Activated naive CD4-positive, alpha-beta T cell (primary cell): ENCODE data around the gene USO1.
A peak's percentile ranks its signal among the peaks of the same experiment; 100 is the strongest.
"Not testable (repeated sequence)": the region's sequence is repeated elsewhere in the genome, so short reads cannot be mapped to it uniquely, and the experiment has no call there.

Source experiments
- DNase-seq, 4 experiments: peaks; one replicate each; lab custom pipeline; 2025; lab: John Stamatoyannopoulos, UW

The USO1 gene

DNA sequence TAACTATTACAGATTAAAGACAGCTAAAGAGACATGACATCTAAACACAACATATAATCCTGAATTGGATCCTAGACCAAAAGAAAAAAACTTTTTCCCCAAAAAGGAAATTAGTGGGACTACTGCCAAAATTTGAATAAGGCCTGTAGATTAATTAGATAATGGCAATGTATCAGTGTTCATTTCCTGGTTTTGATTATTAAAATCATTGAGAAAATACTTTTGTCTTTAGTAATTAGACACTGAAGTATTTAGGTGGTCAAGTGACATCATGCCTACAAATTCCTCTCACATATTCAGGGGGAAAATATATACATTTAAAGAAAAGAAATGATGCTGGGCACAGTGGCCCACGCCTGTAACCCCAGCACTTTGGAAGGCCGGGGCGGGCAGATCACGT is 10.4 kb upstream of the USO1 start:
- no peak for DNase-seq

DNA sequence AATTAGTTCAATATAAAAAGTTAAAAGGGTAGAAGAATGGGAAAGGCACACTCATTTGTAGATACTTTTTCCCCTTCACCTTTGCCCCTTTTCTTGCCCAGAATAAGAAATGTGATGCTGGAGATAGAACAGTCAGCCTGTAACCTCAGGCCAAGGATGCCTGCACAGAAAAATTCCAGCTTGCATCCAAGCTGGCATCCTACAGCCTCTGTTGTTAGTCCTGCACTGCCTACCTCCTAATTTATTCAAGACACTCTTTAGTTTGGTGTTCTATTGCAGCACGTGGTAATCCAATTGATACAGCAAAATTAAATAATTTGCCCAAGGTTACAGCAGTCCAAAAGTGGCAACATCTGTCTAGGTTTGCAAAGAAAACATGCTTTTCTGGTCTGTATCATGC is 9.7 kb upstream of the USO1 start:
- no peak for DNase-seq

DNA sequence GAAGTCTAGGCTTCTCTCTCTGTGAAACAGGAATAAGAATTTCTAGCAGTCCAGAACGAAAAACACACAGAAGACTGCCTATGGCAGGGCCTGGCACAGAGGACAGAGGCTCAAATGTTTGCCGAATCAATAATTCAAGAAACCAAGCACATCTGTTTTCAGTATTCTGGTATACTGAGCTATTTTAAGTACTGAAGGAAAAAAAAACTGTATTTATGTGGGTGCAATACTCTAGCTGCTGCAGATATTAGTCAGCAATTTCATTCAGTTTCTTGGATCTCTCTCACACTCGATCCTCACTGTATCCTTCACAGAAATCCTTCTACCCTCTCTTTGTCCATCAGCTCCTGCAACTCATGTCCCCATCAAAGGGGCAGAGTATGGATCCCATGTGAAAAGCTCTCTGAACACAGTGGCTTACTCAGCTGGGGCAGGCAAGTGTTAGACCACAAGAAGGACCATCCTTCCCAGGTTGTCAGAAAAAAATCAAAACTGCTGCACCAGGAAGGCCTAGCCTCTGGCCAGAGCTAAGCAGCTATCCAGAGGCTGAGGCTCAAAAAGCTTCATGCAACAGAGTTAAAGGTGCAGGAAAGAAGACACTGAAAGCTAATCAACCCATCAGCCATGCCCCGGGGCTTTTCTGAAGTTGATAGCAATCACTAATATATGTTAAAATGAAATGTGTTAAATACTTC is 9.1 kb upstream of the USO1 start:
- no peak for DNase-seq

DNA sequence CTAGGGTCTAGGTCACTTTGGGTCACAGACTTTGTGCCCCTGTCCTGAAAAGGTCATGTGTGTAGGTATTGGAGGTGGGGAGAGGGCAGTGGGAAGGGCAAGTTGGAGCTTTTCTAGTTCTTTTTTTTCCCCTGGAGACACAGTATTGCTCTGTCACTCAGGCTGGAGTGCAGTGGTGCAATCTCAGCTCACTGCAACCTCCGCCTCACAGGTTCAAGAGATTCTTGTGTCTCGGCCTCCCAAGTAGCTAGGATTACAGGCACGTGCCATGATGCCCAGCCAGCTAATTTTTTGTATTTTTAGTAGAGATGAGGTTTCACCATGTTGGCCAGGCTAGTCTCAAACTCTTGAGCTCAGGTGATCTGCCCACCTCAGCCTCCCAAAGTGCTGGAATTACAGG is 8.3 kb upstream of the USO1 start:
- not testable (repeated sequence) for DNase-seq

DNA sequence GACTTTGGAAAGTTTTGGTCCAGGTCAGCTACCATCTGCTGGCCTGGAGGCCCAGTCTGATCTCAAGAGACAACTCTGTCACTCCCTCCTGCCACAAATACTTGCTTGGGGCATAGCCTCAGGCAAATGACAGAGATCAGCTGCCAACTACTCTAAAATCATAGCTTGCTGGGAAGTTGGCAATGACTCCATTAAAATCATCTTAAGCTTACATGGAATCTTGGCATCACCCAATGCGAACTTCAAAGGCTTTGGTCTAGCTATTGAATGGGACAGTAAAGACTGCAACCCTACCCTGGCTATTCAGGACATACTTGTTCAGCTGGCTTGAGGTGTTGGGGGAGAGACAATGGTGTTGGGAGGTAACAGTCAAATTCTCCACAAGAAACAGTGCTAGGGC is 7.0 kb upstream of the USO1 start:
- DNase-seq = no peak

DNA sequence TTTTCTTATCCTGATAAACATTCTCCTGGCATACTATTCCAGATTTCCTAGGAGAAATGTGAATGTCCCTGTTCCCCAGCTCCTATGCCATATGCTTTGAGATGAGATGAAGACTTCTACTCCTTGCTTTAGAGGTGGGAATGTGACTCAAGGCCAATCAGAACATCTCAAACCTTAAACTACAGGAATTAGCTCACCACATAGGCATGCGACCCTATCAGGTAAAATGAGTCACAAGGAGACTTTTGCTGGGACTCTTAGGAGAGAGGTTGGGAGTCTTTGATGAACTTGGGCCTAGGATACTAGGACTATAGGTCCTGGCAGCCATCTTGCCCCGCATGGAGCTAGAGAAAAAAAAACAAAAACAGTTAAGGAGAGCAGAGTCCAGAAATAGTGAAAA is 5.8 kb upstream of the USO1 start:
- no peak for DNase-seq

DNA sequence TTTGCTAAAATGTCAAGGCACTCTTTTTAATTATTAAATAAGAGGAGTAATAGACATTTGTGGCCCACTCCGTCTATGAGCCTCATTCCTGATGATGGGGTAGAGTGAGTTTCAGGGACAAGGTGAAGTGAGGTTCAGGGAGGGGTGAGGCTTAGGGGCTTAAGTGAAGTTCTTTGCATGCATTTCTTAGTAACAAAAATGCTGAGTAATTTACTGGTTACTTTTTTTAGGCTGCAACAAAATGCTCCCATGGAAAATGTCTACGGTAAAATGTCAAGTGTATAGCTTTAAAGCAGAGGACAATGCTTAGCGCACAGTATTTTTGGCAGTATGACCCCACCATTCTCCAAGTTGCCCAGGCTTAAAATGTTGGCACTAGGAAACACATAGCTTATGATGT is 2.0 kb upstream of the USO1 start:
- no peak for DNase-seq

DNA sequence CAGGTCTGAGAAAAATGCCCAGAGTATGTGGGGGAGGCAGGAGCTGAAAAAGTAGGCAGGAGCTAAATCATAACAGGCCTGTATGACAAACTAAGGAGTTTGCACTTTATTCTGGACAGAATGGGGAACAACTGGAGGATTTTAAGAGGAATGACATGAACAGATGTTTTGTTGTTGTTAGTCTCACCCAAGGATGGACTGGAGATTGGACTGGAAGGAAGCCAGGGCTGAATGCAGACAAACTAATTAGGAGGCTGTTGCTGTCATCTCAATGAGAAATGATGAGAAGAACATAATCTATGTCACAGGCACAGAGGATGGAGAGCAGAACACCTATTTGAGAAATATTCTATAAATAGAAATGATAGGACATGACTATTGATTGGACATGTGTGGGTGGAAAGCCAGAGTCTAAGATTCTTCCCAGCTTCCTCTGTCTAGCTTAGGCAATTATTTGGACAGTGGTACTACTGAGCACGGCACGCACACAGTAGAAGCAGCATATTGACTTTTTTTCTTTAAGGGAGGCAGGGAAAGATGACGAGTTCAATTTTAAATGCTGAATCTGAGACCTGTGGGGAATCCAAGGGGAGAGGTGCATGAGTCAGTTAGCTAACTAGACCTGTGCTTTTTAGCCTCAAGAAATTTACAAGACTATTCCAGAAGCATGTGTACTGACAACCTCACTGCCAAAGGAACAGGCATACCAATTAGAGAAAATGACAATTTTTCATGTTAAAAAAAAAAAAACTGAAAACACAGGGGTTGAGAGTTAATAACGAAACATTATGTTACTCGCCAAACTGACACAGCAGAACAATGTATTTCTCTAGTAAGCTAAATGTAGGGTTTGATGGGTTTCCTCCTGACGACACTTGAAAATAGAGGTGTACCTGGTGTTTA is 963 bp upstream of the USO1 start:
- DNase-seq = no peak

DNA sequence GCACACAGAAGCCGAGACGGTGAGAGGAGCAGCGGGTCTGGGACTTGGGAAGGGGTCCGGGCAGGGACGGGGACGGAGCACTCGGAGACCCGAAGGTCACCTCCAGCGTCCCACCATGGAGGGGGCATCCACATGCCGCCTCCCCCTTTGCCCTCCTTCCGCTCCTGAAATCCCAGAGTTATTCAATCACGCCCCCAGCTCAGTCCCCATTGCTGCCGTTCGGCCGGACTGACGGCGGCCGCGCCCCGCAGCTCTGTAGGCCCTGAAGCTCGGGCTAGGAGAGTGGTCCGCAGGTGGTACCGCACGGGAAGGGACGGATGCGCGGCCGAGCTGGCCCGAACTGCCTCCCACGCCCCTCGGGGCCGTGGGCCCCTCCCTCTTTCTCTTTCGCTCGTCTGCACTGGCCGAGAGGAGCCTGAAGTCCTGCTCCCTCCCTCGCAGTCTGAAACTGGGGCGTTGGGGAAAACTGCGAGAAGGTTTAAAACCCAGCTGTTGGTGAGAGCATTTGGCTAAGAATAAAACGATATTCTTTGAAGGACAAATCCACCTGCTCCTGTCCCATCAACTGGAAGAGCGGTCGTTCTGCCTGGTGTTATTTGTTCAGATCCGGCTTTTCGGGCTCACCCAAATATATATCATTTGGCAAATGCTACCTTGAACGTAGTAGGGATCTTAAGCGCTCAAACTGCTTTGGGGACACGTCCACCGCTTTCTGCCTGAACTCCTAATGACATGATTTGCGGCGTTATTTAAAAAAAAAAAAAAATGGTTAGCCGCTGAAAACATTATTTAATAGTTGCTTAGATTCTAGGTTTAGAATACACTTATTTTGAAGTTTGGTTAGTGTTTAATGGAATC is 719 bp downstream of the USO1 start:
- peak; percentile 3 to 27 (median 17) for DNase-seq

DNA sequence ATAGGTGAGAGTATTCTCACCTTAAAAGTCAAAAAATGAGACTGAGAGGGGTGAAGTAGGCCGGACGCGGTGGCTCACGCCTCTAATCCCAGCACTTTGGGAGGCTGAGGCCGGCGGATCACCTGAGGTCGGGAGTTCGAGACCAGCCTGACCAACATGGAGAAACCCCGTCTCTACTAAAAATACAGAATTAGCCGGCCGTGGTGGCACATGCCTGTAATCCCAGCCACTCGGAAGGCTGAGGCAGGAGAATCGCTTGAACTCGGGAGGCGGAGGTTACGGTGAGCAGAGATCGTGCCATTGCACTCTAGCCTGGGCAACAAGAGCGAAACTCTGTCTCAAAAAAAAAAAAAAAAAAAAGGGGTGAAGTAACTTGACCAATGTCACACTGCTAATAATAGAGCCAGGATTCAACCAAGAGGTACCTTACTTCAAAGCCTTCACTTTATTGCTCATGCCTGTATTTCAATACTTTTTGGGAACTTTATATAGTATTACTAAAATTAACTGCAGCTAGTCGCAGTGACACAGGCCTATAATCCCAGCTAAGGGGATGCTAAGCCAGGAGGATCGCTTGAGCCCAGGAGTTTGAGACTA is 1.7 kb downstream of the USO1 start:
- not testable (repeated sequence) for DNase-seq

DNA sequence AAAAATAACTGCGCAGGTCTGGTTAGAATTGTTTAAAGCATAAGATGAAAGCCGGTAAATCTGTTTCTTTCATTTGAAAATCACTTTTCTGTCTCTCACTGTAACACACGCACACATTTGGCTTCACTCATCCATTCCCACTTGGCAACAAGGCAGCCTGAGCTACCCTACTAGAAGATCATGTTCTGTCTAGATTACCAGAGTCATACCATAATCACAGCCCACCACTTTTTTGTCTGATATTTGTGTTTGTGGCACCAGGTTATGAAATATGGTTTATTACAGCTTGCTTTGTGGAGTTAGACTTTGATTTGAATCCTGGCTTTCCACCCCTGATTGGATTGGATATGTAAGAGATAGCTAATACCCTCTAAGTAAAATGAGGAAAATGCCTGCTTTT is 2.2 kb downstream of the USO1 start:
- DNase-seq = no peak

DNA sequence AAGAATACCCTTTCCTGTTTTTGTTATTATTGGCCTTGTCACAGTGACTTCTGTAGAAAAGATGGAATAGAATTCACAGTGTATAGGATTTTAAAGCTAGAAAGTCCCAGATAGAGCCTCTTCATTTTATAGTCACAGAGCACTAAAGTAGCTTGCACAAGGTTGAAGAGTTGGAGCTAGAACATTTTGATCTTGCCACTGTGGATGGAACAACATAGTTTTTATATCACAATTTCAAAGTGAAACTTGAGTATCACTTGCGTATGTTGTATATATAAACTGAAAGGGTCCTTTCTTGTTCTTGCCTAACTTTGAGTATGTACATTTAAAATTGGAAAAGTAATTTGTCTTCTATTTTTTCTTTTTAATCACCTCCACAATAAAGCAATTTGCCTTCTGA is 2.7 kb downstream of the USO1 start:
- DNase-seq = no peak

DNA sequence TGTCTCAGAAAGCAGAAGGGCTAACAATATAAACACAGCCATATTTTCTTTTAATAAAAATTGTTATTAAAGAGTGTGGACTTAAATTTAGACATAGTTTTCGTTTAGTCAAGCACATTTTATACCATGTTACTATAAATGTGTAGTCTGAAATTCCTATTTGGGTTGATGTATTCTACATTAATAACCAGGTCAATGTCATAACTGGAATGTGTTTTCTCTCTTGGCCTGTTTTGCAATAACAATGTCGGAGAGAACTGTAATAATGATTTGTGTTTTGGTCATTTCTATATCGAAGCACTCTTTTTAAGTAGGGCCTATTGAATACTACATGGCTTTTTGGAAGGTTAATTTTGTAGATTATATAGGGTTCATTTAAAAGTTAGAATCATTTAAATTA is 5.5 kb downstream of the USO1 start:
- DNase-seq = no peak

DNA sequence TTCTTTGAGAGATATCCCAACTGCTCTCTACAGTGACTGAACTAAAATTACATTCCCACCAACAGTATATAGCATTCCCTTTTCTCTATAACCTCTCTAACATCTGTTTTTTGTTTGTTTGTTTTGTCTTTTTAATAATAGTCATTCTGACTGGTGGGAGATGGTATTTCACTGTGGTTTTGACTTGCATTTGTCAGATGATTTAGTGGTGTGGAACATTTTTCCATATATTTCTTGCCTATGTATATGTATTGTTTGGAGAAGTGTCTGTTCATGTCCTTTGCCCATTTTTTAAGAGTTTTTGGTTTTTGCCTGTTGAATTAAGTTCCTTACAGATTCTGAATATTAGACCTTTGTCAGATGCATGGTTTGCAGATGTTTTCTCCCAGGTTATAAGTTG is 9.0 kb downstream of the USO1 start:
- DNase-seq = no peak

DNA sequence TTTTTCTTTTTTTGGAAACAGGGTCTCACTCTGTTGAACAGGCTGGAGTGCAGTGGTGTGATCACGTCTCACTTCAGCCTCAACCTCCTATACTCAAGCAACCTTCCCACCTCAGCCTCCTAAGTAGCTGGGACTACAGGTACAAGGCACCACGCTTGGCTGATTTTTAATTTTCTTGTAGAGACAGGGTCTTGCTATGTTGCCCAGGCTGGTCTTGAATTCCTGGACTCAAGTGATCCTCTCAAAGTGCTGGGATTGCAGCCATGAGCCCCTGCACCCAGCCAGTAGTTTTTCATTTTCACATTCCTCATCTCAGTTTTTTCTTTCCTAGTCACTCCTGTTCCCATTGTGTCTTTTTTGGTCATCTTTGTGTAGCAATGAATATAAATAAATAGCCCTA is 11.1 kb downstream of the USO1 start:
- no peak for DNase-seq

DNA sequence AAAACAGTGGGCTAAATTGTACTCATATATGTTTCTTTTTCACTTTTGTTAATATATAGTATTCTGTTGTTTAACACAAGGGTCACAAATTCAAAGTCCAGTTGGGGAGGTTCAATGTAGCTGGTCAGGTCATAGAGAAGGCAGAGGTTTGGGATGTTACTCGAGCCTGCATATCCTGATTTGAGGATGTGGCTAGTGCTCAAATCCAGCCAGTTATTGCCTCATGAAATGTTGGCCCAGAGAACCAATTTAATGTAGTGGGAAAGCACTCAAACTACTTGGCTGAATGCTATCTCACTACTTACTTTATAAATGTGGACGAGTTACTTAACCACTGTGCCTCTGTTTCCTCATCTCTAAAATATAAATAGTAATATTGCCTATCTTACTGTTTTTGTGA is 12.5 kb downstream of the USO1 start:
- DNase-seq = no peak

DNA sequence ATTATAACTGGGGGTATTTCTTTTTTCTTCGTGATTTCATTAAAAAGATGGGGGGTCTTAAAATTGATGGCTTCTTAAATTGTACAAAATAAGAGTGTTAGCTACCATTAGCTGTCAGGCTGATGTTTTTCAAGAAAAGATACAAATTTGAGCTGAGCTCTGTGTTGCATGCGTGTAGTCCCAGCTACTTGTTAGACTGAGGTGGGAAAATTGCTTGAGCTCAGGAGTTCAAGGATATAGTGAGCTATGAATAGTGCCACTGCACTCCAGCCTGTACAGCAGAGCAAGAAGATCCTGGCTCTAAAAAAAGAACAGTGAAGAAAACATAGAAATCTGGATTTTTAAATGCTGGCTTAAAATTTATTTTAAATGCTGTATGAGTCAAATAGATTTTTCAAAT is 13.0 kb downstream of the USO1 start:
- no peak for DNase-seq

DNA sequence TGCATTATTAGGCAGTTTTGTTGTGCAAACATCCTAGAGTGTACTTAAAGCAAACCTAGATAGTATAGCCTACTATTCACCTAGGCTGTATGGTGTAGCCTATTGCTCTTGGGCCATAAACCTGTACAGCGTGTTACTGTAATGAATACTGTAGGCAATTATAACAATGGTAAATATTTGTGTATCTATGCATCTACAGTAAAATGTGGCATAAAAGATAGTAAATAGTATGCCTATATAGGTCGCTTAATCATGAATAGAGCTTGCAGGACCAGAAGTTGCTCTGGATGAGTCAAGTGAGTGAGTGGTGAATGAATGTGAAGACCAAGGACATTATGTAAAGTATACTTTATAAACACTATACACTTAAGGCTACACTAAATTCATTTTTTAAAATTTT is 16.6 kb downstream of the USO1 start:
- no peak for DNase-seq

DNA sequence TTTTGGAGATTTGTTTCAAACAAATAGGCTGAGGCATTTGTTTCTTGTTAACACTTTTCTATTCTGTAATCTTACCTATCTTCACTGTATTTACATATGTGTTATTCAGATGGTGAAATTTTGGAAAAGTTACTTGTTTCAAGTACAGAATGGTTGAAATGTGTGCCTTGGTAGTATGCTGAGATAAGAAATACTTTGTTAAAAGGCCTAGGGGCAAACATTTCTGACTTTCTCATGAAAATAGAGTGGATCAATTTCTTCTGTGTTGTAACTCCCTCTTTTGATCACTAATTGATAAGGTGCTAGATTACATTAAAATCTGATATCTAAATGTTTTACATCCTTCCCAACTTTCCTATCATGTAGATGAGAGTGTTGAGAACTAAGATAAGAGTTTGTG is 18.1 kb downstream of the USO1 start:
- DNase-seq = no peak

DNA sequence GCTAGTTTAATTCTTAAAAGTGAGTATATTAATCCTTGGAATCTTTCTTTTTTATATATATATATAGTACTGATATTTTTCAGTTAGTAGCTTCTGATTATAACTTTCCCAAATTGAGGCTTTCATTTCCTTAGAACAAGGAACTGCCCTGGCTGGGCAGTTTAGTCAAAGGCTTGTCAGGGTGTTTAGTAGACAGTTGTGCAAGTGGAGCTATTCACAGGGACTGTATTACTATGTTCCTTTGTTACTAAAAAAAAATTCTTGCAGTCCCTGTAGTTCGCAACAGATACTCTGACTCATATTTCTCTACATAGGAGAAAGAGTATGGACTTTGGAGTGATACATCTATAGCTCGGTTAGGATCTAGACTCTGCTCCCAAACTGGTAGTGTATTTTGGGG is 20.8 kb downstream of the USO1 start:
- DNase-seq = no peak

DNA sequence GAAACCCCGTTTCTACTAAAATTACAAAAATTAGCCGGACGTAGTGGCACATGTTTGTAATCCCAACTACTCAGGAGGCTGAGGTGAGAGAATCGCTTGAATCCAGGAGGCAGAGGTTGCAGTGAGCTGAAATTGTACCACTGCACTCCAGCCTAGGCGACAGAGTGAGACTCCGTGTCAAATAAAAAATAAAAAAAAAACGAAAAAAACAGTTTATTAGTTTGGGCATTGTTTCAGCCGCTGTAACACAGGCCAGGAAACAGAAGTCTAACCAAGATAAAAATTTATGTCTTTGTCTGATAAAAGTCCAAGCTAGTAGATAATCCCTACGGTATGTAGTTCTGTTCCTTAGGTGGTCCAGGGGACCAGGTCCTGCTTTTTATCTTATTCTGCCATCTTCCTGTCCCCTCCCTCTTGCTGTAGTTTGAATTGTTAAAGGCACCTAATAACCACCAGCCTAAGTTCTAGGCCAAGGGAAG is 21.4 kb downstream of the USO1 start:
- DNase-seq = no peak

DNA sequence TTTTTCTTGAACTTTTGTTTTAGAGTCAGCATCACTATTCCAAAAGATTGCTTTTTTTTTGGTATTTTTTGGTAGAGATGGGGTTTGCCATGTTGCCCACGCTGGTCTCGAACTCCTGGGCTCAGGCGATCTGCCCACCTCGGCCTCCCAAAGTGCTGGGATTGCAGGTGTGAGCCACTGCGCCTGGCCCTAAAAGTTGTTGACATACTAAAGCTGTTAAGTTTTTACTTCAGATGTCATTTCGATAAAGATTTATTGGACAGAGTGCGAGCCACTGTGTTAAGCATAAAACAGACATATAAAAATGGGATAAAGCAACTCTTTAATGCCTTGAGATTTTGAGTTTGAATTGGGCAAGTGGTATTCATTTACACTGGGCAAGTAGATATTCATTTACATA is 28.3 kb downstream of the USO1 start:
- DNase-seq = no peak
